H1 (cell line): Measurements from ENCODE around the gene TSGA10.

ENCODE experiments used
- BRCA1 ChIP-seq: IDR thresholded peaks from 2 replicates; pipeline ENCODE4 v1.6.1; 2012; ENCODE audit warnings: low read depth, low read length, improper control_type of control experiment
- EZH2 ChIP-seq: fragments of 200-600 bp; sonication (generic); IDR thresholded peaks from 2 replicates; pipeline ENCODE4 v1.7.1; 2012; ENCODE audit warnings: low read depth, mild to moderate bottlenecking, moderate library complexity, low read length, inconsistent platforms; ENCODE audit not compliant: severe bottlenecking
- KDM5A ChIP-seq: fragments of 200-600 bp; IDR thresholded peaks from 2 replicates; pipeline ENCODE4 v1.7.1; 2012; ENCODE audit warnings: mild to moderate bottlenecking, low read length, inconsistent platforms, mixed read lengths
- POLR2A ChIP-seq, 2 experiments: IDR thresholded peaks; 1 replicate in 1 of 2; 2 replicates in 1 of 2; pipeline ENCODE4 v1.6.1; 2011; ENCODE audit warnings: low read depth in 2 of 2, low read length in 2 of 2, mild to moderate bottlenecking in 2 of 2; ENCODE audit errors: control extremely low read depth in 1 of 2
- POLR2AphosphoS5 ChIP-seq: IDR thresholded peaks from 2 replicates; pipeline ENCODE4 v1.6.1; 2011; ENCODE audit warnings: low read depth, low read length
- TF ChIP-seq, protein P1 (sequence below), 3 experiments: IDR thresholded peaks; 1 replicate in 2 of 3; 2 replicates in 1 of 3; pipeline versions ENCODE4 v1.5.1 to v1.6.1; 2011; ENCODE audit warnings: low read length in 3 of 3, mild to moderate bottlenecking in 3 of 3, inconsistent platforms in 2 of 3, low read depth in 1 of 3, moderate library complexity in 1 of 3; ENCODE audit not compliant: insufficient read depth in 1 of 3; ENCODE audit errors: control extremely low read depth in 1 of 3
- TF ChIP-seq, protein P2 (sequence below): IDR thresholded peaks from 2 replicates; pipeline ENCODE4 v1.6.1; 2011; ENCODE audit warnings: low read depth, mild to moderate bottlenecking, low read length; ENCODE audit not compliant: insufficient read depth
- TF ChIP-seq, protein P3 (sequence below): IDR thresholded peaks from 2 replicates; pipeline ENCODE4 v1.6.1; 2011; ENCODE audit warnings: low read length, improper control_type of control experiment

DNA sequence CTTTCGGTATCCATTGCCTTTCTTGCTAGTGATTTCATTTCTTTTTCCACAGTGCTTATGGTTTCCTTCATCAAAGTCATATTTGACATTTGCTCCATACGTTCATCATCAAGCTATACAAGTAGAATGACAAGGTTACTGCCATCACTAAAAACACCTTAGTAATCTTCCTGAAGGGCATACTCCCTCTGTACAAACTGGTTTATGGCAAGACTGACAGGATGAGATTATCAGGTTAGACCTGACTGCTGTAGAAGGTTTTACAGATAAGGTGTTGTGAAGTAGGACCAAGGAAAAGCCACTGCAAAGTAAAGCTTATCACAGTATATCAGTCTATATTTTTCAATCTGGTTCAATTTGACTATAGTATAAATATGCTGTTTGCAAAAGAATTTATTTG lies 50.7 kb downstream of the TSGA10 start:
- TF ChIP-seq POLR2A (IDR thresholded peaks at IDR 0.05; ENCODE audit: control extremely low read depth in 1 of 2, low read depth in 2 of 2, low read length in 2 of 2) (no peak), BRCA1 (no peak), EZH2 (no peak), POLR2AphosphoS5 (no peak), KDM5A (no peak)
- TF ChIP-seq, protein P1, sequence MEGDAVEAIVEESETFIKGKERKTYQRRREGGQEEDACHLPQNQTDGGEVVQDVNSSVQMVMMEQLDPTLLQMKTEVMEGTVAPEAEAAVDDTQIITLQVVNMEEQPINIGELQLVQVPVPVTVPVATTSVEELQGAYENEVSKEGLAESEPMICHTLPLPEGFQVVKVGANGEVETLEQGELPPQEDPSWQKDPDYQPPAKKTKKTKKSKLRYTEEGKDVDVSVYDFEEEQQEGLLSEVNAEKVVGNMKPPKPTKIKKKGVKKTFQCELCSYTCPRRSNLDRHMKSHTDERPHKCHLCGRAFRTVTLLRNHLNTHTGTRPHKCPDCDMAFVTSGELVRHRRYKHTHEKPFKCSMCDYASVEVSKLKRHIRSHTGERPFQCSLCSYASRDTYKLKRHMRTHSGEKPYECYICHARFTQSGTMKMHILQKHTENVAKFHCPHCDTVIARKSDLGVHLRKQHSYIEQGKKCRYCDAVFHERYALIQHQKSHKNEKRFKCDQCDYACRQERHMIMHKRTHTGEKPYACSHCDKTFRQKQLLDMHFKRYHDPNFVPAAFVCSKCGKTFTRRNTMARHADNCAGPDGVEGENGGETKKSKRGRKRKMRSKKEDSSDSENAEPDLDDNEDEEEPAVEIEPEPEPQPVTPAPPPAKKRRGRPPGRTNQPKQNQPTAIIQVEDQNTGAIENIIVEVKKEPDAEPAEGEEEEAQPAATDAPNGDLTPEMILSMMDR (IDR thresholded peaks at IDR 0.05; ENCODE audit: control extremely low read depth in 1 of 3, insufficient read depth in 1 of 3, low read depth in 1 of 3, low read length in 3 of 3) = no peak
- TF ChIP-seq, protein P2, sequence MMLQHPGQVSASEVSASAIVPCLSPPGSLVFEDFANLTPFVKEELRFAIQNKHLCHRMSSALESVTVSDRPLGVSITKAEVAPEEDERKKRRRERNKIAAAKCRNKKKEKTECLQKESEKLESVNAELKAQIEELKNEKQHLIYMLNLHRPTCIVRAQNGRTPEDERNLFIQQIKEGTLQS = no peak
- TF ChIP-seq, protein P3, sequence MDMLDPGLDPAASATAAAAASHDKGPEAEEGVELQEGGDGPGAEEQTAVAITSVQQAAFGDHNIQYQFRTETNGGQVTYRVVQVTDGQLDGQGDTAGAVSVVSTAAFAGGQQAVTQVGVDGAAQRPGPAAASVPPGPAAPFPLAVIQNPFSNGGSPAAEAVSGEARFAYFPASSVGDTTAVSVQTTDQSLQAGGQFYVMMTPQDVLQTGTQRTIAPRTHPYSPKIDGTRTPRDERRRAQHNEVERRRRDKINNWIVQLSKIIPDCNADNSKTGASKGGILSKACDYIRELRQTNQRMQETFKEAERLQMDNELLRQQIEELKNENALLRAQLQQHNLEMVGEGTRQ = no peak
